Hematopoietic multipotent progenitor cell treated with erythropoietin and hydrocortisone succinate and interleukin-3 and kit ligand, for 17 days (in vitro differentiated cells): Measurements from ENCODE around the gene NHERF2.

Source experiments
- DNase-seq: peaks from one replicate; pipeline ENCODE4 v3.0.0-alpha.2; 2015; ENCODE audit warnings: low spot score

Gene NHERF2

DNA sequence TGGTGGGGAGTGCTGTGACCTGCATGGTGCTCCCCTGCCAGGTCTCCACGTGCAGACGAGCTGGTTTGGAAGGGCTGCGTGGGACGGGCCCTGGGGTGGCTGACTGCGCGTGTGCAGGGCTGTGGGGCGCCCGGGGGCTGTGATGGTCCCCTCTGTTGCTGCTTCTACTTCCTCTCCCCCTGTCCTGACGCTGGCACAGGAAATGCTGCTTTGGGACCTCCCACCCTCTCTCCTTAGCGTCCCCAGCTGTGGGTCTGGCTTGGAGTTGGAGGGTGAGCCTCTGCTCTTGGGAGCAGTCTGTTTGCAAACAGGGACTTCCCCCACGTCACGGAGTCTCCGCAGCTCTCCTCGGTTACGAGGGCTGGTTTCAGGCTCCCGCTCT, 56.3 kb downstream of the NHERF2 start:
- no peak for DNase-seq

DNA sequence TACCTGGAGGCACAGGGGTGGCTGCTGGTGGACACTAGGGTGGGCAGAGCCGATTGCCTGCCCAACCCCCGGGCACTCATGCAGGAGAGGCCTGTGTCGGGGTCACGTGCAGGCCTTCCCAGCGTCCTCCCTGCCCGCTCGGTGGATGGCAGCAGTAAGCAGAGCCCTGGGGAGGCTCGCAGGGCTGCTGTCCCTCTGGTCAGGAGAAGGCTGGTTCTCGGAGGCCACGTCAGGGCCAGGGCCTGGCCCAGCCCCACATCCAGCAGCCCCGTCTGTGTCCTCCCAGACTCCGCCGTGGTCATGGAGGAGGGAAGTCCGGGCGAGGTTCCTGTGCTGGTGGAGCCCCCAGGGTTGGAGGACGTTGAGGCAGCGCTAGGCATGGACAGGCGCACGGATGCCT, 56.7 kb downstream of the NHERF2 start:
- DNase-seq: no peak

DNA sequence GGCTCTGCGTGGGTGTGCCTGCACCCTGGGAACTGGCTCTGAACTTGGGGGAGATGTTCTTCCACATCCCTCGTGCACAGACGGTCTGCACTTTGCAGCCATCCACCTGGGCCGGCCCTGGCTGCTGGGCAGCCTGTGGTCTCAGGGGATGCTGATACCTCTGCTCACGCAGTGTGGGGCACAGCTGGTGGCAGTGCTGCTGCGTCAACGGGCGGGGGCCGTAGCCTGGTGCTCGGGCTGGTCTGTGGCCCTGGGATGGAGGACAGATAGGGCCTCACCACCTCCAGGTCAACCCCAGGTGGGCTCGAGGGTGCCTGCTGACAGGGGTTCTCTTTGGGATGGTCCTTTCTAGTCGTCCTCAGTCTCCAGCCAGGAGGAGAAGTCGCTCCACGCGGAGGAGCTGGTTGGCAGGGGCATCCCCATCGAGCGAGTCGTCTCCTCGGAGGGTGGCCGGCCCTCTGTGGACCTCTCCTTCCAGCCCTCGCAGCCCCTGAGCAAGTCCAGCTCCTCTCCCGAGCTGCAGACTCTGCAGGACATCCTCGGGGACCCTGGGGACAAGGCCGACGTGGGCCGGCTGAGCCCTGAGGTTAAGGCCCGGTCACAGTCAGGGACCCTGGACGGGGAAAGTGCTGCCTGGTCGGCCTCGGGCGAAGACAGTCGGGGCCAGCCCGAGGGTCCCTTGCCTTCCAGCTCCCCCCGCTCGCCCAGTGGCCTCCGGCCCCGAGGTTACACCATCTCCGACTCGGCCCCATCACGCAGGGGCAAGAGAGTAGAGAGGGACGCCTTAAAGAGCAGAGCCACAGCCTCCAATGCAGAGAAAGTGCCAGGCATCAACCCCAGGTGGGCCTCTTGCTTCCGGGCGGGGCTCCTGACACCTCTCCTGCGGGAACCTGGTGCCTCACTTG, 57.4 kb downstream of the NHERF2 start:
- no peak for DNase-seq

DNA sequence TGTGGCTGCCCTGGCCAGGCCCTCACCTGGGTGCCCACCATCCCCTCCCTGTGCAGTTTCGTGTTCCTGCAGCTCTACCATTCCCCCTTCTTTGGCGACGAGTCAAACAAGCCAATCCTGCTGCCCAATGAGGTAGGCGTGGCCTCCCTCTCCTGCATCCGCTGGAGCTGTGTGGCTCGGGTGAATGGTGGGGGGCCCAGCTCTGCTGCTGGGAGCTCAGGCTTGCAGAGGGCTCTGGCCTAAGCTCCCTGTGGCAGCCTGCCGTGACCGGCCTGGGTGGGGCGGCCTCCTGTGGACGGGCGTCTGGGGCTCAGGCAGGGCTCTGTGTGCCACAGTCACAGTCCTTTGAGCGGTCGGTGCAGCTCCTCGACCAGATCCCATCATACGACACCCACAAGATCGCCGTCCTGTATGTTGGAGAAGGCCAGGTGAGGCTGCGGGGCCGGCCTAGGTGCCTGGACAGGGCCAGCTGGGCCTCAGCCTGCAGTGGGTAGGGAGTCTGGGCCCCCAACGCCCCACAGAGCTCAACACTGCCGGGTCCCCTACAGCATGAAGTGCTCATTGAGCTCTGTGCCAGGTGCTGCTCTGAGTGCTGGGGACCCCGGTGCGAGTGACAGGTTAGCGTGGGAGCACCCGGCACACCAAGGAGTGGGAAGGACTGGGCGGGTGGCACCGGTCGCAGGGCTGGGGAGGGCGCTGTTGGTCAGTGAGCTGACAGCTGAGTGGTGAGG, 58.4 kb downstream of the NHERF2 start:
- no peak for DNase-seq

DNA sequence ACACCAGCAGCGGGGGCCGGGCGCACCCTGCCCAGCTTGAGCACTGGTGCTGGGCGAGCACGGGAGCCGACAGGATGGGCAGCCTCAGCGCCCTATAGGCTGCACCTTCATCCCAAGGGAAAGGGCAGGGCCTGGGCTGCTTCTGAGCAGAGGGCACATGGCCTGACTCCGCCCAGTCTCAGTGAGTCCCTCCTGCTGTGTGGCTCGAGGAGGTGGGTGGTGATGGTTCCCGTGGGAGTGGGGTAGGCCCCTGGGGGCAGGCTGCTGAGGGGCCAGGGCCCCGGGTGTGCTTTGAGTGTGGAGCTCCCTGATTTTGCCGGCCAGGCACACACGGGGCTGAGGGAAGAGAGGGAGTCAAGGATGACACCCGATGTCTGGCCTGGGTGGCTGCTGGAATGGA, 59.0 kb downstream of the NHERF2 start:
- no peak for DNase-seq

DNA sequence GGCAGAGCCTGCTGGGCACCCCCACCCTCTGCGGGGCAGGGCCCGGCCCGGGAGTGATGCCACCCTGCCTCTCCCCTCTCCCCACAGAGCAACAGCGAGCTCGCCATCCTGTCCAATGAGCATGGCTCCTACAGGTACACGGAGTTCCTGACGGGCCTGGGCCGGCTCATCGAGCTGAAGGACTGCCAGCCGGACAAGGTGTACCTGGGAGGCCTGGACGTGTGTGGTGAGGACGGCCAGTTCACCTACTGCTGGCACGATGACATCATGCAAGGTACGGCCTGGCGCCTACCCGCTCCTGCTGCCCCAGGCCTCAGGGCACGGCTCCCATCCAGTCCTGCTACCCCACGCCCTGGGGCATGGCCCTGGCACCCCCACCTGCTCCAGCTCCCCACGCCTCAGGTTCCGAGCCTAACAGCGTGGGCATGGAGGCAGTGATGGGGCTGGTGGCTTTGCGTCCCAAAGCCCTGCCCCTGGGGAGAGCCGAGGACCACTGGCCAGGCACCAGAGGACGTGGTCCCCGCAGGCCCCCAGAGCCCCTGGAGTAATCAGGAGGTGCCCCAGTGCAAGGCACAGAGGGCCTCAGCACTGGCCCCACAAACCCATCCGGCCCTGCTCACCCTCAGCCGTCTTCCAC, 59.5 kb downstream of the NHERF2 start:
- no peak for DNase-seq

DNA sequence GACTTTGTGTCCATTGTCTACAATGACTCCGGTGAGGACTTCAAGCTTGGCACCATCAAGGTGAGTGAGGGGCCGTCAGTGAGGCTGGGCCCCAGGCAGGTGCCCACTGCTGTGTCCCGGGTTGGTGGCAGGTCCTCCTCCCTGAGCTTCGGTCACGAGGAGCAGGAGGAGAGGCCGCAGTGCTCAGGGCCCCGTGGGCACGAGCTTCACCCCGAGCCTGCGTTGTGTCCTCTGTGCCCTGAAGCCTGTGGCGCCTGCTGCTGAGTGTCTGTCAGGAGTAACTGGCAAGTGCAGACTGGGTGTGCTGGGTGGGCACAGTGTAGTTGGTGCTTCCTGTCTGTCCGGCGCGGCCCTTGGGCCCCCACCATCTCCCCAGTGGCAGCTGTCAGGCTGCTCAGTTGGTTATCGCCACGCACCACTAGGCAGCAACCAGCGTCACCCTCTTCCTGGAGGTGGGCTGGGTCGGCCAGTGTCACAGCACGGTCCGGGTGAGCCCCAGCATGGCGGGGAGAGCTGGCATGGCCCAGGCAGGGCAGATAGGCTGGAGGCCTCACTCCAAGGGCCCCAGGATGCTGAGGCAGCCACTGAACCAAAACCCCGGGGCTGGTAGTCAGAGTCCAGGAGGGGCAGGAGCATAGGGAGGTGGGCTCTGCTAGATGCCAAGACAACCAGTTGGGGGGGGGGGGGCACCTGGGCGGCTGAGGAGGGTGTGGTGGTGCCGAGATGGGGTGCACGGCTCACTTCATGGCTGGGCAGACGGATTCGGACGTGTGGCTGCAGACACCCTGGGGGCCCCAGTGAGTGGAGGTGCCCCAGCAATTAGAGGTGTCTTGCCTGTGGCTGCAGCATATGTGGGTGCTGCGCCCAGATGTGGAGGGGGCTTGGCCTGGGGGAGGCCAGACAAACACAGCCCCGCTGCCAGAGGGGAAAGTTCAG, 60.4 kb downstream of the NHERF2 start:
- no peak for DNase-seq

DNA sequence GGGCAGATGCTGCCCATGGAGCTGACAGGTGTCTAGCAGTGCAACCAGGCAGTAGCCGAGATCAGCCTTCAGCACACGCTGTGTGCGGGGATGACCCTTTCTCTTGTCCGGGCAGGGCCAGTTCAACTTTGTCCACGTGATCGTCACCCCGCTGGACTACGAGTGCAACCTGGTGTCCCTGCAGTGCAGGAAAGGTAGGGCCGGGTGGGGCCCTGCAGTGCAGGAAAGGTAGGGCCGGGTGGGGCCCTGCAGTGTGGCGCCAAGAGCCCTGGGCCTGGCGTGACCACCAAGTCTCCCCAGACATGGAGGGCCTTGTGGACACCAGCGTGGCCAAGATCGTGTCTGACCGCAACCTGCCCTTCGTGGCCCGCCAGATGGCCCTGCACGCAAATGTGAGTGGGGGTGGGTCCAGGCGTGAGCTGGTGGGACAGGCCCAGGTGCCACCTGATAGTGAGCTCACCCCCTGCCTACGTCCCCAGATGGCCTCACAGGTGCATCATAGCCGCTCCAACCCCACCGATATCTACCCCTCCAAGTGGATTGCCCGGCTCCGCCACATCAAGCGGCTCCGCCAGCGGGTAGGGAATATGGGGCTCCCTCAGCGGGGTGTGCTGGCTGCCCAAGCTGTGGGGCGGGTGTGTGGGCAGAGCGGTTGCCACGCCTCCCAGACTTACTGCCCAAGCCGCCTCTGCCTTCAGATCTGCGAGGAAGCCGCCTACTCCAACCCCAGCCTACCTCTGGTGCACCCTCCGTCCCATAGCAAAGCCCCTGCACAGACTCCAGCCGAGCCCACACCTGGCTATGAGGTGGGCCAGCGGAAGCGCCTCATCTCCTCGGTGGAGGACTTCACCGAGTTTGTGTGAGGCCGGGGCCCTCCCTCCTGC, 61.3 kb downstream of the NHERF2 start:
- no peak for DNase-seq
